Measurements from ENCODE around the gene LHB.

Gene LHB

DNA sequence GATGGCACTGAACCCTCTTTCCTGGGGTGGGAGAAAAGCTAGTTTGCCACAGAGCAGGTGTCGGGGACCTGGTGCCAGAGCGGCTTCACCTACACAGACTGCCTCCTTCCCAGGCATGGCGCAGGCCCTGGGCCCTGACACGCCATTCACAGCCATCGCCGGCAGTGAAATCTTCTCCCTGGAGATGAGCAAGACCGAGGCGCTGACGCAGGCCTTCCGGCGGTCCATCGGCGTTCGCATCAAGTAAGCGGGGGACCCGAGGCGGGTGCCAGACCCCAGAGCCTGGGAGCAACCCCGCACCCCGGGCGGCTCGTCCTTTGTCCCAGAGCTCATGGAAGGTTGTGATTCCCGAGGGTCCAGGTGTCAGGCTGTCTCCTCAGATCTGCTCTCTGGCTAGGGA lies 10.0 kb downstream of the LHB start:
- no peak for TF ChIP-seq CTCF (IDR thresholded peaks at IDR 0.05)

- TF ChIP-seq CTCF (IDR thresholded peaks at IDR 0.05), result no peak
Observed at GRCh38 chr19:49004964-49005614, 11.8 kb downstream of the LHB start.

DNA sequence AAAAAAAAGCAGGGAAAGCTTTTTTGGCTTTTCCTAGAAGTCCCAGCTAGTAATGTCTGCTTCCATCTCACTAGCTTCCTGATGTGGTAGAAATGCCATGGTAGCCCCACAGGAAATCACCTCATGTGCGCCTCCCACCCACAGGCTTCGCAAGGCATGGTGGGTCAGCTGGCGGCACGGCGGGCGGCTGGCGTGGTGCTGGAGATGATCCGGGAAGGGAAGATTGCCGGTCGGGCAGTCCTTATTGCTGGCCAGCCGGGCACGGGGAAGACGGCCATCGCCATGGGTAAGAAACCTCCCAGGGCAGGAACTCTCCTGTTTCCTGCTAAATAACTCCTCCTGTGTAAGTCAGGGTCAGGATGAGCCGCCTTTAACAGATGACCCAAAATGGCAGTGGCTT lies 12.8 kb downstream of the LHB start:
- TF ChIP-seq CTCF (IDR thresholded peaks at IDR 0.05), result no peak

DNA sequence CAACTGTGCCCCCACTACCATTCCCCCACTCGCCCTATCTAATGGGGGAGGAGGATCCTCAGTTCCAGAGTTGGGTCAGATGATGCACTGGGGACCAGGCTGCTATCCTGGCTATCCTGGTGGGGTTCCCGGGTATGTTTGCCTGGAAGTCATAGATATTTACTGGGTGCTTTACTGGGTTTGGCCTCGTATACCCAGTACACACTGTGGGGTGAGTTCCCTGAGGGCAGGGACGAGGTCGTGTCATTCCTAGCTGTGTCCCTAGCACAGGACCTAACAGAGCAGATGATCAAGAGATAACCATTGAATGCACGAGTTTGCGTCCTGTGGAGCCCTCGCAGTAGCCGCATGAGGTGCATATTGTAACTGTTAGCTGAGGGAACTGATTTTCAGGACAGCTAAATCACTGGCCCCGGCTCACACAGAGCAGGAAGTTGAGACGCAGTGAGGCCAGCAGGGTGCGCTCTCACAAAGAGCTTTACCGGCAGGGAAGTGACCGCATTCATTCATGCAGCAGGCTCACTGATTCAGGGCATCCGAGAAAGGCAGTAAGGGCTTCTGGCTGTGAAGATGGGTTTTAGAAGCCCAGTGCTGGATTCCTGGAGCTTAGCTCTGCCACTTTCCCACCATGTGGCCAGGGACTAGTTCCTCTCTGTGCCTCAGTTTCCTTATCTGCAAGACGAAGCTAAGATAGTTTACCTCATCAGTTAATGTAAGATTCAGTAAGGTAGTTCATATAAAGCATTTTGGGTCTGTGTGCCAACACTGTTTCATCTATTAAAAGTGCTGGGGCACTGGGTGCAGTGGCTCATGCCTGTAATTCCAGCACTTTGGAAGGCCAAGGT lies 17.2 kb downstream of the LHB start:
- peak; percentile 32; the same call in 1 of the 2 replicates for TF ChIP-seq CTCF (IDR thresholded peaks at IDR 0.05)

GRCh38 chr19:48997972-48998371 lies 18.9 kb downstream of the LHB start:
- peak; percentile 29; the same call in 1 of the 2 replicates for TF ChIP-seq CTCF (IDR thresholded peaks at IDR 0.05)

GRCh38 chr19:48994035-48994386 lies 22.9 kb downstream of the LHB start:
- TF ChIP-seq CTCF (IDR thresholded peaks at IDR 0.05), result no peak

DNA sequence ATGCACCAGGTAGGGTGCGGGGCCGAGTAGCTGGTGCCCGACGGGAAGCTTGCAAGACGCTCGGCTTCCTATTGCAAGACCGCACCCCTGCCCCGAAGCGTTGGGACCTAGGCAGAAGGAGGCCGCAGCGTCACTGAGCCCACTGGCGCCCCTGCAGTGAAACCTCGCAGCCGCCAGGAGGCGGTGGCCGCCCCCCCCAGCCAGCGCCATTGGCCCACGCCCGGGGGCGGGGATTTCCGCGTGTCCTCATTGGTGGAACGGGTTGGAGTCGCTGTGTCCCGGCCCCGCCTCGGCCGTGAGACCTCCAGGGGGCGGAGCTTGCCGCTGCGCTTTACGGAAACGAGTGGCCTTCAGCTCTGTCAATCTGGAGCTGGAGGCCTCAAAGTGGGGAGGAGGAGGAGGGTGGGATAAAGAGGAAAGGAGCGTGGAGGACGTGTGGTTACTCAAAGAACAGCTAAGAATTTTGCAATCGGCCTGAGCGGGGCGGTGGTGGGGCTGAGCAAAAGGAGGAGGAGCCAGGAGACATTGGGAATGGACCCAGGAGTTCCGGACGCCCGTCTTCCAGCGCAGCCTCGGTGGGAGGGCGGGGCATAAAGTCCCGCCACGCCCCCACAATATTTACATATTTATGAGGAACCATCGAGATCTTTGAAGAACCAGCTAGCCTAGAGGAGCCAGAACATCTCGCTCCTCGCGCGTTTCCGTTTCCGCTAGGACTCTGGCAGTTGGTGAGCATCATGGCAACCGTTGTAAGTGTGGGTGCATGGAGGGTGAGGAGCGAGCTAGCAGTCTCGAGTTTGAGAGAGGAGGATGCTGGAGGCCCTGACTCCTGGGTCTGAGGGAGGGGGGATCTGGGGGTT lies 23.5 kb downstream of the LHB start, which contains the start of the genes GYS1 and RUVBL2:
TSS of gene GYS1 (minus strand) at position 135 of the 860 bp plus-strand sequence. CDS start 197 bp downstream, outside the sequence.
TSS of gene RUVBL2 (plus strand) at position 713 of the 860 bp plus-strand sequence. CDS start at position 738, 25 bp downstream.
- peak; percentile 69 for TF ChIP-seq CTCF (IDR thresholded peaks at IDR 0.05)

Data from LNCAP (cell line).